Mesothelial cell of epicardium (in vitro differentiated cells): ENCODE data around the gene ARHGAP44. TPM values are rescaled to one million over a fixed set of nuclear protein-coding genes. Genes with fewer than 3 reads are reported as not detected.
A peak's percentile ranks its signal among the peaks of the same experiment; 100 is the strongest.

Experiments
- DNase-seq, 2 experiments: peaks; one replicate each; pipeline ENCODE4 v3.0.0; 2021; ENCODE audit warnings: low spot score in 2 of 2; ENCODE audit not compliant: unreplicated experiment in 2 of 2
- H3K27ac Mint-ChIP-seq: 2 replicates; pipeline ENCODE4 v1.8.0; 2021; ENCODE audit warnings: mixed read lengths
- H3K27me3 Mint-ChIP-seq: 2 replicates; pipeline ENCODE4 v1.8.0; 2021; ENCODE audit warnings: low read depth, mixed read lengths
- H3K36me3 Mint-ChIP-seq: 2 replicates; pipeline ENCODE4 v1.8.0; 2021; ENCODE audit warnings: mixed read lengths
- H3K4me1 Mint-ChIP-seq: 2 replicates; pipeline ENCODE4 v1.8.0; 2021; ENCODE audit warnings: mixed read lengths
- H3K4me3 Mint-ChIP-seq: 2 replicates; pipeline ENCODE4 v1.8.0; 2021; ENCODE audit warnings: mild to moderate bottlenecking, moderate library complexity, mixed read lengths
- H3K9me3 Mint-ChIP-seq: 2 replicates; pipeline ENCODE4 v1.8.0; 2021; ENCODE audit warnings: mixed read lengths
- CTCF ChIP-seq: fragments of 200-600 bp; sonication (generic); IDR thresholded peaks from one replicate; pipeline ENCODE4 v1.5.0; 2021; ENCODE audit warnings: antibody characterized with exemption; ENCODE audit not compliant: unreplicated experiment
- total RNA-seq: library from RNA; stranded (reverse); gene quantifications from 3 replicates; pipeline ENCODE4 v1.2.1, GENCODE V29; 2021

Gene ARHGAP44
- total RNA-seq, 1 donor from 2014 or later = 11.7 TPM

- Mint-ChIP-seq H3K27ac (no peak overlapping the region), H3K9me3 (no peaks in the 10 kb centered on the region), H3K36me3 (no peaks in the 10 kb centered on the region), H3K4me3 (no peak overlapping the region), H3K27me3 (peaks cover 4% of the 10 kb centered on the region), H3K4me1 (peaks cover 7% of the 10 kb centered on the region)
- no peak for TF ChIP-seq CTCF
- no peak for DNase-seq
Measured at GRCh38 chr17:13027246-13027645, 237.9 kb downstream of the ARHGAP44 start.

DNA sequence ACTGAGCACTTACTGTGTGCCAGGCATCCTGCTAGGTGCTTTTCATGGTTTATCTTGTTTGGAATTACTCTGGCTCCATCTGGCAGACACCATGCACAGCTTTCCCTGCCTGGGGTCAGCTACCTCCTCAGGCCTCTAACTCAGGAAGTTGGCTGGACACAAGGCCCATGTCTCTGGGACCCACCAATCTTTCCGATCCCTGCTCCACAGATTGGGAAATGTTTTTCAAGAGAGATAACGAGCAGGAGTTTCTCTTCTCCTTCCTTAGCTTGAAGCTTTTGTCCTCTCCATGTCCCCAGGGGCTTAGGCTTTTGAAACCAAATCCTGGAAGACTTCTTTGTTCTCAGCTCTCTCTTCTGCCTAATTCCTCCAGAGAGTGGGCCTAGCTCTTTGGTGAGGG, 240.0 kb downstream of the ARHGAP44 start:
- Mint-ChIP-seq H3K4me1 (peaks cover 7% of the 10 kb centered on the region), H3K9me3 (peaks cover 4% of the 10 kb centered on the region), H3K27me3 (peaks cover 4% of the 10 kb centered on the region), H3K27ac (no peak overlapping the region), H3K4me3 (no peak overlapping the region), H3K36me3 (no peaks in the 10 kb centered on the region)
- no peak for TF ChIP-seq CTCF
- no peak for DNase-seq

GRCh38 chr17:13030056-13030455, 240.8 kb downstream of the ARHGAP44 start:
- DNase-seq = no peak
- peaks cover 9% of the 10 kb centered on the region for H3K9me3 Mint-ChIP-seq
- peaks cover 7% of the 10 kb centered on the region for H3K4me1 Mint-ChIP-seq
- TF ChIP-seq CTCF = no peak
- H3K36me3 Mint-ChIP-seq = no peaks in the 10 kb centered on the region
- H3K27ac Mint-ChIP-seq = no peak overlapping the region
- peaks cover 4% of the 10 kb centered on the region for H3K27me3 Mint-ChIP-seq
- no peak overlapping the region for H3K4me3 Mint-ChIP-seq

GRCh38 chr17:13030459-13031300, 241.4 kb downstream of the ARHGAP44 start:
- Mint-ChIP-seq H3K9me3 (peaks cover 13% of the 10 kb centered on the region), H3K36me3 (peaks cover 3% of the 10 kb centered on the region), H3K27ac (no peak overlapping the region), H3K27me3 (peaks cover 4% of the 10 kb centered on the region), H3K4me3 (no peak overlapping the region), H3K4me1 (peaks cover 7% of the 10 kb centered on the region)
- DNase-seq = peak in 1 of 2 experiments; percentile 68
- peak; percentile 97 for TF ChIP-seq CTCF

- peak; percentile 98 for TF ChIP-seq CTCF
- H3K27me3 Mint-ChIP-seq = no peaks in the 10 kb centered on the region
- H3K27ac Mint-ChIP-seq = no peak overlapping the region
- DNase-seq = peak in 1 of 2 experiments; percentile 45
- H3K9me3 Mint-ChIP-seq = peaks cover 24% of the 10 kb centered on the region
- H3K4me1 Mint-ChIP-seq = peaks cover 7% of the 10 kb centered on the region
- no peak overlapping the region for H3K4me3 Mint-ChIP-seq
- H3K36me3 Mint-ChIP-seq = peaks cover 10% of the 10 kb centered on the region
Measured at GRCh38 chr17:13031718-13032350, 242.5 kb downstream of the ARHGAP44 start.
